SKM-1 (cell line): ENCODE measurements around the gene EPB41L1.
A peak's percentile ranks its signal among the peaks of the same experiment; 100 is the strongest.

Source experiments
- DNase-seq: peaks from one replicate; lab custom pipeline; 2025; ENCODE audit not compliant: unreplicated experiment; lab: John Stamatoyannopoulos, UW

EPB41L1 gene

DNA sequence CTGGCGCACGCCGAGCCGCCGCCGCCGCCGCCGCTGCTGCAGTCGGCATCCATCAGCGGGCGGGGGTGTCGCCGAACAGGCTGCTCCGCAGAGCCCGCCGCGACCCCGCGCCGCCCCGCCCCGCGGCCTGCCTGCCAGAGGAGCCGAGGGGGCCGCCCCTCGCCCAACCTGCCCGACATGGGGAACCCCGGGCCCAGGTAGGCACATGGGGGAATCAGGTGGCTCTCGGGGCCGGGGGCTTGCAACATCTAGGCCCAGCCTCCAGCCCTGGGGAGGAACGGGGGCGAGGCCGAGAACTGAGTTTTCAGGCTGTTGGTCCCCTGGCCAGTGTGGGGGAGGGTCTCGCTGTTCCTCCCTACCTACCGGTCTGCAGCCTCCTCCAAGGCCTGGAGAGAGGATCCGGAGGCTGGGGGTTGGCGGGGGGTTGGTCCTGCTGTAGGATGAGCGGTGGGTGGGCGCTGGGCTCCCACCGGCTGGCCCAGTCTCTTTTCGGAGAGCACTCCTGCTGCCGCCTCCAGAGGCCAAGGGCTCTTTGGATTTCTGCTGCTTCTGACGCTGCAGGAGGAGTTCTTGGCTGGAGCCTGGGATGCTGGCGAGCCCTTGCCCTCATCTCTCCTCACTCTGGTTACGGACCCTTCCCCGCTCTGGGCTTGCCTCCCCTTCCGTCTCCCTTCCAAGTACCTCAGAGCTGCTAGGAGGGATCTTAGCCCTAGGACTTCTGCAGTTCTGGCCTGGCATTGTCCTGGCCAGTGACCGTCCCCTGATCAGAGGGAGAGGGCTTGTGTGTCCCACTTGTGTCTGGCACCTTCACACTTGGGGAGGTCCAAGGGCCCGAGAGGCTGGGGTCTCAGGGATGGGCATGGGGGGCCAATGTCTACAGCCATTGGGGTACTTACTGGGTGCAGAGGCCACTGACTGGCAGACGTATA is at the start of gene EPB41L1:
TSS of gene EPB41L1 (plus strand) at position 41 of the 929 bp plus-strand sequence. CDS start 19,038 bp downstream, outside the sequence.
- no peak for DNase-seq

DNA sequence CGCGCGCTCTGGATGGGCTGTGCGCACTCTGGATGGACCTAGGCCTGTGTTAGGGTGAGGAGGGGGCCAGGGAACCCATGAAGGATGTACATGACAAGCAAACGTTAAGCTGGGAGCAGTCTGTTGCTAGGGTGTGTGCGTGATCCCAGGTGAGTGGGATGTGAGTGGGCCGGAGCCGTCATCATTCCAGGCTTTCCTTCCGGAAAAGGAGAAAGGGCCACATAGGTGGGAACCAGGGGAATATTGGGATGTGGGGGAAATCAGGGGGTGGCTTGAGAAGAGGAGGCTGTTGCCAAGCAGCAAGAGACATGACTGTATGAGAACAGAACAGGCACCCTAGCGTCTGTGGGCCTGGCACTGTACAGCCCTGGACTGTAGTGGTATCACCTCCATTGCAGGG is 49.7 kb upstream of the EPB41L1 start:
- no peak for DNase-seq

DNA sequence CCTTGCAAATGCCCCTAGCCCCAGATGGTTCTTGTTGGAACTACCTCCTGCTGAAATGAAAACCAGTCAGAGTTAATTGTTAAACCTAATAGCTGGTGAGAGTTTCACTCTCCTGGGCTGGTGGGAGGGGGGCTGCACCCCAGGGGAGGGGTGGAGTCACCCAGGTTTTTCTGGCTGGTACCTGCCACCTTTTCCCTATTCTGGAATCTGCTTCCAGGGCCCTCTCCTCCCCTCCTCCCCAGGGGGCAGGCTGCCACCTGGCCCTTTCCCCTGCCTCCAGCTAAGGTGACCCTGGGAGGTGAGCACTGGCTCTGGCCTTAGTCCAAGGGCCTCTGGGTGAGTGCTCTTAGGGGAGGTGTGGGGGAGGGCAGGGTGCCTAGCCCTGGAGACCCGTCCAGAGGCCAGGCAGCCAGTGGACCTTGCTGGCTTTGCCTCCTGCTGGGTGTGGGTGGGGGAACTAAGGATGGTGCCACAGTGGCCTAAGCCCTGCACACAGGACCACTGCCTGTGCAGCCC is 48.8 kb upstream of the EPB41L1 start:
- DNase-seq: no peak

DNA sequence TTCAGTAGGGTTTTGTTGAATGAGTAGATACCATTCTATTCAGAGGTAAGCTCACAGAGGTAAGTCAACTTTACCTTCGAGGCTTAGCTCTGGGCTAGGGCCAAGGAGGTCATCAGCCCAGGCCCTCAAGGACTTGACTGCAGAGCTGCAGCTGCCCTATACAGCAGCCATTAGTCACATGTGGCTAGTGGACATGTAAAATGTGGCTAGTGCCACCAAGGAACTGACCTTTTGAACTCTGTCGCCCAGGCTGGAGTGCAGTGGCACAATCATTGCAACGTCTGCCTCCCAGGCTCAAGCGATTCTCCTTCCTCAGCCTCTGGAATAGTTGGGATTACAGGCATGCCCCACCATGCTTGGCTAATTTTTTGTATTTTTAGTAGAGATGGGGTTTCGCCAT is 47.9 kb upstream of the EPB41L1 start:
- no peak for DNase-seq

DNA sequence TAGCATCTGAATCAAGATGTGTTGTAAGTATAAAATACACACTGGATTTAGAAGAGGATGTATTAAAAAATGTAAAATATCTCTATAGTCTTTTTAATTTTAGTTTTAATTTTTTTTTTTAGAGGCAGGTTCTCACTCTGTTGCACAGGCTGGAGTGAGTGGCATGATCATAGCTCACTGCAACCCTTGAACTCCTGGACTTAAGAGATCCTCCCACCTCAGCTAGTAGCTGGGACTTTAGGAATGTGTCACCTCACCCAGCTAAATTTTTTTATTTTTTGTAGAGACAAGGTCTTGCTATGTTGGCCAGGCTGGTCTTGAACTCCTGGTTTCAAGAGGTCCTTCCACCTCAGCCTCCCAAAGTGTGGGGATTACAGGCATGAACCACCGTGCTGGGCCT is 46.7 kb upstream of the EPB41L1 start:
- DNase-seq: no peak

DNA sequence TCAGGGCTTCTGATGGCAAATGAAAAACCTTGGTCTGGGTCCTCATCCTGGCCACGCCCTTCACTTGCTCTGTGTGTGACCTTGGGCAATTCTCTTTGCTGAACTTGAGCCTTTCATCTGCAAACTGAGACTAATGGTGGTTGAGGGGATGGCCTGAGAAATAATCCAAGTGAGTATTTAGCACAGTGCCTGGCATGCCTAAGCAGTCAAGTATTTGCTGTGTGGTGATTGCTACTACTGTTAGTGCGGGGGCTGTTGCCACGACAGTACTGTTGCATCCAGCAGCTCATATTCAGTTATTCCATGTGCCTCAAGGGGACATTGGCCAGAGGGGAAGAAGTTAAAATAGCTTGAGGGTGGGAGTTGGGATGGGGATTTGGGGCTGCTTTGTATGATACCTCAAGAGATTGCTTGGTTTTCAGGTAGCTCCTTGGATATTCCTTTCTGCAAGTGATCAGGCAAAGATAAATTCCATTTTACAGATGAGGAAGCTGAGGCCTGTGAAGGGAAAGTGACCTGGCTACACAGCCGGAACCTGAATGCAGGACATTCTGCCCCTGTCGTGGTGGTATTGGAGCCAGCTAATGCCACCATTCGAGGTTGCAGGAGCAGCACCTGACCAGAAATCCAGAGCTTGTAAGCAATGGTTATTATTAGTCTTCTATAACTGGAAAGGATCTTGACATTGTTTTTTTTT is 45.1 kb upstream of the EPB41L1 start:
- DNase-seq: no peak

DNA sequence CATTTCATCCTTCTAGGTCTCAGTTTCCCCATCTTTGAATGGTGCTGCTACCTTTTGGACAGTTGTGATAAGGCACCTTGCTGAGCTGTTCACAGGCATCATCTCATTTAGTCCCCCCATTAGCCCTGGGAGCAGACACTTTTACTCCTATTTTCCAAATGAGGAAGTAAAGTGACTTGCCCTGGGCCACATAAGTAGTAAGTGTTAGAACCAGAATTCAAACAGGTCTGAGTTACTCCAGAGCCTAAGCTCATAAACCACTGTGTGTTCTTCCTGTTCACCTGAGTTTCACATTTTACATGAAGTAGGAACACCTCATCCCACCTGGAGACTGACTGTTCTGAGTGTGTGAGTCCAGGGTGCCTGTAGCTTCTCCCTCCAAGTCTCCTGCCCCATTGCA is 43.5 kb upstream of the EPB41L1 start:
- DNase-seq: peak; percentile 21

DNA sequence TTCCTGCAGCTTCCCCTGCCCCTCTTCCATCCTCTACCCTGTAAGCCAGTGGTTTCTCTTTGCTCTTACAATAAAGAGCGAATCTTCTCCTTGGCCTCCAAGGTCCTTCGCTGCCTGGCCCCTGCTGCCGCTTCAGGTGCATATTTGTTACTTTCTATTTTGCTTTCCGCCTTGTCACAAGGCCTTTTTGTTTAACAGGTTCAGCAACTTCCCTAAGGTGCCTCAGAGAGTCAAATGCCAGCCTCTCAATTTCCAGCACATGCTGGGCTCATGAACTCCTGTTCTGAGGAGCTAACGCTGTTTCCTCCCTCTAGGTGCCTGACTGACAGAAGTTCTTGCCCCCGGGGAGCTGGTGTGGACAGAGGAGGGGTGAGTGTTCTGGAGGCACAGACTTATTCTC is 42.4 kb upstream of the EPB41L1 start:
- no peak for DNase-seq

DNA sequence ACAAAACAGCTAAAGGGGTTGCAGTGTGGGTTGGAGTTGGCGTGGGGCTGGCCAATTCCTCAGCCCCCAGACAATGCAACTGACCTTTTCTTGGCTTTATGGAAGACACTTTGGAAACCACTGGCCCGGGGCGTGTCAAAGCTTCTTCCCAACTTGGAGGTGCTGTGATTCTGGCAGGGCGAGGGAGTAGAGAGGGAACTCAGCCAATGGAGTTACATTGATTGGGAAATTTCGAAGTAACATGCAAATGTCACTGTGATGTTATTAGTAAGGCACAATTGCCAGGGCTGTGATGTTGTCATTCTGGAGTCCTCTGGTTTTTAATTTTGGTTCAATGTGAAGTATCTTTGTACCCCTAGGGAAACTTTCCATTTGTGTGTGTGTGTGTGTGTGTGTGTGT is 41.5 kb upstream of the EPB41L1 start:
- DNase-seq: no peak

DNA sequence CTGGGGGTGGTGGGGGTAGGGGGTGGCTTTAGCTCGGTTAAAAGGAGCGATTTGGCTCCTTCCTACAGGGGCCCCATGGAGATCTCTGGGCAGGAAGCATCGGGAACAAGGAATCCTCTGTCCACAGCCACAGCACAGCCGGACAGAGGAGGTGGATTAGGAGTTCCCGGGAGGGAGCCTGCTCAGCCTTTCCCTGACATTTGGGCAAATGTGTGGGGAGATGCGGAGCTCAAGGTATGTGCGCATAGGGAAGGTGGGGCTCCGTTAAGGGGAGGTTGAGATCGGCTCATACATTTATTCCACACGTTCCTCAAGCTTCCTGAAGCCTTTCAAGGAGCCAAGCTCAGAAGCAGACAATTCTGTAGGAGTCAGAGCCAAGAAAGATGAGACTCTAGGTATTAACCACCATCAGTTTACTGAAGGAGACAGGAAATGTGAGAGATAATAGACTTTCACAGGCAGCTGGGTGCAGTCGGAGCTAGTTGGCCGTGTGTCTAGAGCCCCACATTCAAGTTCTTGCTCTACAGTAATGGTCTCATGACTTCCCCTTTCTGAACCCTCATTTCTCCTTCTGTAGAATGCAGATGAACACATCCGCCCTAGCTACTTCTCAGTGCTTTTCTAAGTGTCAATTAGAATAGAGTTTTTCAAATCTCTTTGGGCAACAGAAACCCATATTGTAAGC is 40.8 kb upstream of the EPB41L1 start:
- peak; percentile 68 for DNase-seq

DNA sequence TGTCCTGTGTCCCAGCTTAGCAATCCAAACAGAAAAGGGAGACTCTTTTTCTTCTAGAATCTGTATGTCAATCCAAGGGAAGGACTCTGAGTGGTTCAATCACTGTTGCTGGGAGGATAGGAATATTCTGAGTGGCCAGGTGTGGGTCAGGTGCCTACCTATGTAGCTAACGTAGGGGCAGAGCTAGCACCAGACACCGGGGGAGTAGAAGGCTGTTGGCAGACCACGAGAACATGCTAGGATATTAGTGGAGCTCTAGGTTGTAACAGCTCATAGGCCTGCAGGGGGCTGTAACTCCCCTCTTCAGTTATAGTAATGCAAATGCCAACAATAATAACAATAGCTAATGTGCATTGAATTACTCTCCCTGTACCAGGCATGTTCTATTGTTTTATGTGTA is 39.8 kb upstream of the EPB41L1 start:
- no peak for DNase-seq

DNA sequence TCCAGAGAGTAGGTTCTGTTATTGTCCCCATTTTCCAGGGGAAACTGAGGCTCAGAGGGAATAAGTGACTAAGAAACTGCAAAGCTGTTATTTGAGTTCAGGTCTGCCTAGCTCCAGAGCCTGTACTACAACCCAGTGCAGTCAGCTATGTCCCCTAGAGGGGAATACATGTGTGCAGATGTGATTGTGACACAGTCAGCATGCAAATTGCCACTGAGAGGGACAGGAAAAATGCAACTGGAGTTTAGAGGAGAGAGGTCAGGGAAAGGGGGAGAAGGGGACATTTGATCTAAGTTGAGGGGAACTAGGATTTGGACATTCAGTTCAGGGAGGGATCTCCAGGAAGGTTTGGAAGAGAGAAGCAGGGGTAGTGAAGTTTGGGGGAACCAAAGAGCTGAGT is 38.6 kb upstream of the EPB41L1 start:
- DNase-seq: no peak

DNA sequence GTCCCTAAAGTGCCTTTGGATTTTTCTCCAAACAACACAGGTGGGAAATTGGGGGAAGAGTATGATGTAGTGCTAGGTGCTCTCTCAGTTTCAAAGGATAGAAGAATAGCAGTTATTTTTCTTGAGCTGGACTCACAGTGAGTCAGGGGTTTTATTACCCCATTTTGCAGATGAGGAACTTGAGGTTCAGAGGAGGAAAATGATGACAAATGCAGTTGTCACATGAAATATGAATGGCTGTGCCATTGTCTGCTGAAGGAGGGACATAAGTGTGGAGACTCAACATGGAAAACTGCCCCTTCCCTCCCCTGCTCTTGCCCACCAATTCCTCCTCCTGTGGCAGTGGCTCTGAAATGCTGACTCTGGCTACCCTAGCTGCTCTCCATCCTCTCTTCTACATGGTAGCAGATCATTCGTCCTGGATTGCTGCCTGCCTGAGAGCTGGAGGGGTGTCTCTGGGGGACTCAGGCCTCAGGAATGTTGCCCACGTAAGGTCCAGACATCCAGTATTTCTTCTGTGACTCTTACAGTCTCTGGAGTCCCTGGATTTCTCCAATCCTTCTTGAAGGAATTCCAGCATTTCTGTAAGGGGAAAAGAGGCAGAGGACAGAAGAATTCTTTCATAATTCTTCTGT is 37.6 kb upstream of the EPB41L1 start:
- no peak for DNase-seq

DNA sequence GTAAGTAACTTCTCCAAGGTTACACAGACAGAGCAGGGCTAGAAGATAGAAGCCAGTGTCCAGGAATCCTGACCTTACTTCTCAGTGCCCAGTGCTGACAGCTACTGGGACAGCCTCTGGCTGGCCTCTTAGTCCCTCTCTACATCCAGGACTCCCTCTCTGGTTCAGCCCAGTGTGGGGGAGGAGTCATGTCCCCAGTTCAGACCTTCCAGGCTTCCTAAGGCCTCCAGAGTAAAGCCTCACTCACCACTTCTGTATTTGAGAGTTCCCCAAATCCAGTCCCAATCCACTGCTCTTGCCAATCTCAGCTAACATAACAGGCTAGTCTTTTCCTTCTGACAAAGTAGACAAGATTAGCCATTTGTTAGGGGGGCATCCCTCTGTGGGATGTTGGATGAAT is 36.9 kb upstream of the EPB41L1 start:
- peak; percentile 32 for DNase-seq

DNA sequence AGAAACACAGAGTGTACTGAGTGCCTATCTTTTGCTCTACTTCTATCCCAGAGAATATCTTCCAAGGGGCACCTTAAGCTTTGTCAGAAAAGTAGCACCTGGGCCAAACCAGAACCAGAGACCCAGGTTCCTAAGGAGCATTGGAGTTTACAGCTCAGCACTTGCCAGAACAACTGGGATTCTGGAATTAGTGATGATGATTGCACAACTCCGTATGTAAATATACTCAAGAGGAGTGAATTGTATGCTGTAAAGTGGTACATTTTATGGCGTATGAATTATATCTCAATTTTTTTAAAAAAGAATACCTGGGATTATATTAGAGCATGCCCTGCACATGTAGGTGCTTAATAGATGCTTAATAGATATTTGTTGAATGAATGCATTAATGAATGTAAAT is 36.2 kb upstream of the EPB41L1 start:
- no peak for DNase-seq

DNA sequence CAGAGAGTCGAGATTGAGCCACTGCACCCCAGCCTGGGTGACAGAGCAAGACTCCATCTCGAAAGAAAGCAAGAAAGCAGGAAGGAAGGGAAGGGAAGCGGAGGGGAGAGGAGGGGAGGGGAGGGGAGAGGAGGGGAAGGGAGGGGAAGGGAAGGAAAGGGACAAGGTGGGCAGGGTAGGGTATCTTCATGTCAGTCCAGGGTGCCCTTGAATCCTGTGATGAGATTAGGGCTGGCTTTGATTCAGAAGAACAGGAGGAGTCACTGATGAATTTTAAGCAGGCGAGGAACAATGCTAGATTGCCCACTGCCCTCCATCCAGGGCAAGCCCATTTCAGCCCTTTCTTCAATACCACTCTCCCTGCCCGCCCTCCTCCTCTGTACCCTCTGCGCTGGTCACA is 35.0 kb upstream of the EPB41L1 start:
- no peak for DNase-seq

DNA sequence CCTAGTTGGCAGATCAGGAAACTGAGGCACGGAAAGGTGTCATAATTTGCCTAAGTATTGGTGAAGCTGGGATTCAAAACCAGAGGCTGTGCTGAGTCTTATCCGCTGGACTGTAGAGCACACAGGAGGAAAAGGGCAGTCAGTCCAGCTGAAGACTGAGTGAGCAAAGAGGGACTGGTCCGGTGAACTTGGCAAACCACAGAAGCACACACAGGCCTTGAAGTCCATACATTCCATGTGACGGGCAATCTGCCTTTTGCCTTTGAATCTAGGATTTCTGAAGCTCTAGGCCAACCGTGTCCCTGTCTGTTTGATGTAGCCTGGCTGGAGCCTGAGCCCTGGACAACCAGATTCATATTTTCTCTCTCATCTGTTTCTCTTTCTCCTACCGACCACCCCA is 34.3 kb upstream of the EPB41L1 start:
- no peak for DNase-seq

DNA sequence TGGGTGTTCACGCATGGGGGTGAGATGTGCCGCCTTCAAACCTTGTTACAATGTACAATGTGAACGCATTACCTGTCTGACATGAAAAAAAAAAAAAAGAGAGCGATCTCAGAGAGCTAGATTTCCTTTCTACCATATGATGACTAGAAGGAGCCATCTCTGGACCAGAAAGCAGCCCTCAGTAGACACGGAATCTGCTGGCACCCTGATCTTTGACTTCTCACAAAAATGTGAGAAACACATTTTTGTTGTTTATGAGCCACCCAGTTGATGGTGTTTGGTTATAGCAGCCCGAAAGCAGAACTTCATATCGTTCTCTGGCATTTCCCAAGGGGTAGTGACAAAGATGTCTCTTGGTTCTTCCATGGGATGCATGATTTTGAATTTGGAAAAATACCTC is 33.5 kb upstream of the EPB41L1 start:
- no peak for DNase-seq

DNA sequence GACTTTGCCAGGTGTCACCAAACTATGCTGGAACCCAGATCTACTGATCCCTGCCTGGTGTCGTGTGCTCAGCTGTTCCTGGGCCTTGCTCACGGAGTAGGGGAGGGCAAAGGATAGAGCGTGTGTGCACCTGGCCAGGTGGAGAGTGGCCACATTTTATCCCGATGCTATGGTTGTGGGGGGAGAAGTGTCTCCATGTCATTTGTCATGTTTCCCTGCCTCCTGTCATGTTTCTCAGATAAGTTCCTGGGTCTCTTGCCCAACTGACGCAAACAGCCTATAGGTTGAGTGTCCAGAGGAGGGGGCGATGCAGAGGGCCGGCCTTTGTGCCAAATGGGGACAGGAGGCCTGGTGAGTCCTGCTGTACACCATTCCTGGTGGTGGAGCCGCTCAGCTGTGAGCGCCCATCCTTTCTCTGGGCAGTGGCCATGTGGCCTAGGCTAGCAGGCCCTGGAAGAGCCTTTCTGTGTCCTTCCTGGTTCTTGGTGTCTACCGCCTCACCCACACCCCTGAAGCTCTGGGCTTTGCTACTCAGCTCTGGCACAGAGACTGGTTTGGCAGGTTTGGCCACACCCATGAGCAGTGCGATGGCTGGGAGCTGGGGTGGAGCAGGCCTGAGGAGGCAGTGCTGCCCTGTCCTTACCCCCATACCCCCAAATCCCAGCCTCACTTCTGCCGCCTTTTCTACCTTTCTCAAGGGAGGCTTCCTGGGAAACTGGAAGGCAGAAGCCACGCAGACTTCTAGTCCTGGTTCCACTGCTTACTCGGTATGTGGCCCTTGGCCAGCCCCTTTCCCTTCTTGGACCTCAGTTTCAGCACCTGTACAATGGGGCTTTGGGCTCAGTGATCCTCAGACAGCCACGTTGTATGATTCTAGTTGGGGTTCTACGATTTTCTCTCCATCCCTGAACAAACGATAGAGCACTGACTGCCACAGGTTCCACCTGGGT is 32.3 kb upstream of the EPB41L1 start:
- no peak for DNase-seq

DNA sequence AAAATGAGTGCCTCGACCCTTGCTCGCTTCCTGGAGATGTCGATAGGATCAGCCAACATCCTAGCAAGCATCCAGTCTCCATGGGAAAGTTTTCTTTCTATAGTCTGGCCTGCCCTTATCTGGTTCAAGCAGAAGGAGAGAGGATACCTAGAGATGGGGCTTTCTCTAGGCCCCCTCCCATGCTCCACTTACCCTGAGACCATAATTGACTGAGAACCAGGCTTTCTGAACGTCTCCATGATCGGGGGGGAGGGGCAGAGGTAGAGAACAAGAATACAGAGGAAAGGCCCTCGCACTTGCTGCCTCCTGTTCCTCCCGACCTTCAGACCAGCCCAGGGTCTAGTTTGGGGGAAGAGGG is 31.6 kb upstream of the EPB41L1 start:
- no peak for DNase-seq
